ENCODE results near the gene AOPEP.
"Not testable (repeated sequence)": the region's sequence is repeated elsewhere in the genome, so short reads cannot be mapped to it uniquely, and the experiment has no call there.

The AOPEP gene

DNA sequence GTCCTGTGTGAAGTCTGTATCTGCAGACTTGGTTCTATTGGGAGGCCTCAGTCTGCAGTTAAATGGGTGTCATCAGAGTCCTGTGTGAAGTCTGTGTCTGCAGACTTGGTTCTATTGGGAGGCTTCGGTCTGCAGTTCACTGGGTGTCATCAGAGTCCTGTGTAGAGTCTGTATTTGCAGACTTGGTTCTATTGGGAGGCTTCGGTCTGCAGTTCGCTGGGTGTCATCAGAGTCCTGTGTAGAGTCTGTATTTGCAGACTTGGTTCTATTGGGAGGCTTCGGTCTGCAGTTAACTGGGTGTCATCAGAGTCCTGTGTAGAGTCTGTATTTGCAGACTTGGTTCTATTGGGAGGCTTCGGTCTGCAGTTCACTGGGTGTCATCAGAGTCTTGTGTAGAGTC lies 239.1 kb downstream of the AOPEP start:
- not testable (repeated sequence) for DNase-seq (ENCODE audit: low read depth)

DNA sequence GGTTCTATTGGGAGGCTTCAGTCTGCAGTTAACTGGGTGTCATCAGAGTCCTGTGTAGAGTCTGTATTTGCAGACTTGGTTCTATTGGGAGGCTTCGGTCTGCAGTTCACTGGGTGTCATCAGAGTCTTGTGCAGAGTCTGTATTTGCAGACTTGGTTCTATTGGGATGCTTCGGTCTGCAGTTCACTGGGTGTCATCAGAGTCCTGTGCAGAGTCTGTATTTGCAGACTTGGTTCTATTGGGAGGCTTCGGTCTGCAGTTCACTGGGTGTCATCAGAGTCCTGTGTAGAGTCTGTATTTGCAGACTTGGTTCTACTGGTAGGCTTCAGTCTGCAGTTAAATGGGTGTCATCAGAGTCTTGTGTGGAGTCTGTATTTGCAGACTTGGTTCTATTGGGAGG lies 239.5 kb downstream of the AOPEP start:
- DNase-seq (ENCODE audit: low read depth) = not testable (repeated sequence)

DNA sequence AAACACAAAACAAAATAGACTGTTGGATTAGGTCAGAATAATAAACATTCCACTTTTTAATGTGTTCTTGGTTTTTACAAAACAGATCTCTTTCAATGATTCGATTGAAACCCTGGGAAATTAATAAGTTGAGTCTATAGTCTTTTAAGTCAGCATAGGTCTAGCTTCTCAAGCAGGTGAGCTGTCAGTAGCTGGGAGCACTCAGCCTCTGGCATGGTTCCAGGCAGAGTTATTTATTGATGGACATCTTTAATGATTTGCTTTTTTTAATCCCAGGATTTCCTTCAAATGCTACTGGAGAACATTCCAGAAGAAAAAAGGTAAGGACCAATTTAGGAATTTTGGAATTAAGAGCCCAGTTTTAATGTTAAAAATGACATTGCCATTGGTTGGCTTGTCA lies 241.0 kb downstream of the AOPEP start:
- DNase-seq (ENCODE audit: low read depth) = no peak

GRCh38 chr9:94971378-94972131 lies 245.1 kb downstream of the AOPEP start:
- DNase-seq (ENCODE audit: low read depth) = no peak

DNA sequence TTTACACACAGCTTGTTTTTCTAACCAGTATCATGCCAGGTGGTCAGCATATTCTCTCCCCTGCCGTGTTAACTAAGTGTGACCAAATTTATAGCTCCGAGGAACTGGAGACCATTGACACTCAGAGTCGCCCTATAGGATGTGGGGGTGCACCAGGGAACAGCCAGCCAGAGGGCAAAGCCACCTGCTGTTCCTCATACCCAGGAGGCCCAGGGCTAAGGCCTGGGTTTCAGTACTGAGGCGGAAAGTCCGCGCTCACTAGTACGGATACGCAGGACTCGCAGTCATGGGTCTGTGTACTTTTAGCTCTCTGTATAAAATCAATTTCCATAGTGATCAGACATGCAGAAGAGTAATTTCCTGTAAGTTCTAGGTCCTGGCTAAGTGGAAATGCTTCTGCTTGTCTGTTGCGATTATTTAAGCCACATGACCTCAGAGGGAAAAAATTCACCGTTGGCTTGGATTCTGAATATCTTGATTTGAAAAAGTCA lies 247.0 kb downstream of the AOPEP start:
- DNase-seq (ENCODE audit: low read depth) = no peak

- DNase-seq (ENCODE audit: low read depth) = no peak
Measured at GRCh38 chr9:94974154-94974879, 247.8 kb downstream of the AOPEP start.

DNA sequence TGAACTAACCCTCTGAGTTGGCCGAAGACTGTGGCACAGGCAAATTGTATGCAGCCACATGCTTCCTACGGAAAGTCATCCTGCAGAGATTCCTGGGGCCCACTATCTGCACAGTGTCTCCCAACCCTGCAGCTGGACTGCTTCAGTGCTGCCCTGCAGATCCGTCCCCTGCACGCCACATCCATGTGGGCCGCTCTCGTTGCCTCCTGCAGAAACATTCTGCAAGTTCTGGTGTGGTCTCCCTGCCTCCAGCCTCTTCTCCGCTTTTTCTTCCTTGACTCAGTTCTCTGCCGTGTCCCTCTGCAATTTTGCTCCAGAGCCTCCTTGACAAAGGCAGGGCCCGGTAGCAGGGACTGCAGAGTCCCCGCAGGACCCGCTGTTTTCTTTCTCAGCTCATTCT lies 249.0 kb downstream of the AOPEP start:
- no peak for DNase-seq (ENCODE audit: low read depth)

DNA sequence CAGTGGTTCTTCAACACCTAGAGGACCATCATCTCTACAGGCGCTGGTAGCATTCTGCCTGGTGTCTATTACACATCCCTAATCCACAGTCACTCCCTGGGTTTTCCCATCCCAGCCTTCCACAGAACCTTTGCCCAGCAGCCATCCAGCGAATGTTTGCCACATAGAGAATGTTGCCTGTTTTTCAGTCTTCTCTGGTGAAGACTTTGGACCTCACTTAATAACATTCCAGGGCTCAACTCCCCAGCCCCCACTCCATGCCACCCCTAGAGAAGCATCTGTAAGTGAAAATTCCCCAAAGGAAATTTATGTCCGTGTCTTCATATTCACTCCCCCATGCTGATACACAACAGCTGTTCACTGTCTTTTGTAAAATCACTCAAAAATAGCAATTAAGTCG lies 249.6 kb downstream of the AOPEP start:
- no peak for DNase-seq (ENCODE audit: low read depth)

GRCh38 chr9:94977416-94977815 lies 250.9 kb downstream of the AOPEP start:
- DNase-seq (ENCODE audit: low read depth) = no peak

- DNase-seq (ENCODE audit: low read depth) = no peak
Measured at GRCh38 chr9:94979904-94980507, 253.5 kb downstream of the AOPEP start.

DNA sequence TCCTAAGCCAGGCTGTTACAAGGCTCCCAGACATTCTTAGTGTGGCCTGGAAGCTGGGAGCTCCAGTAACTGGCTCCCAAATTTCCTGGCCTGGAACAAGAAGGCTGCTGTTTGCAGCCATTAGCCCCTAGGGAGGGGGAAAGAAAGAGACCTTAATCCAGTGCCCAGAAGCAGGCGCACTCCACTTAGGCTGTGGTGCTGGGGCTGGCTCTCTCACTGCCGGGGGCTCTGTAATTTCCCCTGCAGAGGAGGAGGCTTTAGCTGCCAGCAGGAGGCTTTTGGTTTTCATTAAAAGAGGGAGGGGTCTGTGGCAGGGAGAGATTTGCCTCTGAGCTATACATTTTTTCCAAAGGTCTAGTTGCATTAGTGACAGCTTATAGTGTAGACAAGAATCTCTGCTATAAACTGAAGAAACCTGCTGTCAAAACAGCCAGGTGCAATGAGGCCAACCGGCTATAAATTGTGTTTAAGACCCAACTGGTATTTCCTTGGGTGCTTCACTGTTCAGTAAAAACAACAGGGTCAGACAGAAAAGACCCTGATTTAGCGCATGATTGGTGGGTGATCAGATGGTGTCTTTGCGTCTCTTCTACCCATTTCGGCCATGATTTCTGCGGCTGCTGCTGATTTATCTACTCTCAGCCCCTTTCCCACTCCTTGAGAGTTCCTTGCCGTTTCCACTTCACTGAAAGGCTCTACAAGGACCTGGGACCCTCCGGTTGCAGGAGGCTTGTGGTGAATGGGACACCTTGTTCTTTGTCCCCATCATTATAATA lies 254.6 kb downstream of the AOPEP start:
- DNase-seq (ENCODE audit: low read depth) = no peak

DNA sequence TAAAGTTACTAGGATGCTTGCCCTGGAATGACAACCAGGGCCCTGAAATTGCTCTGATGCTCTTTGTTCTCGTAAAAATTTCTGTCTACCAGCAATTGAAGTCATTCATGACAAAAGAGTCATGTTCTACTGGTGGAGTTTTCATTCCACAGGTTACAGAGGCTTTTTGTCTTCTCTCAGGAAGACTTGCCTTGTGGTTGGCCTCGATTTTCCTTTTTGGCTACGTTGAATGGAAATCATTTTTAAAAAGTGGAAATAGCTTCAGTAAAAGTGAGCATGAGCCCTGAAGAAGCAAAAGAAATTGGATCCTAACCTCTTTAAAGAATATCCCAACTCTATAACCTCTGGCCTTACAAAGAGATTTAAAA lies 255.2 kb downstream of the AOPEP start:
- DNase-seq (ENCODE audit: low read depth) = no peak

GRCh38 chr9:94982211-94982610 lies 255.7 kb downstream of the AOPEP start:
- no peak for DNase-seq (ENCODE audit: low read depth)

DNA sequence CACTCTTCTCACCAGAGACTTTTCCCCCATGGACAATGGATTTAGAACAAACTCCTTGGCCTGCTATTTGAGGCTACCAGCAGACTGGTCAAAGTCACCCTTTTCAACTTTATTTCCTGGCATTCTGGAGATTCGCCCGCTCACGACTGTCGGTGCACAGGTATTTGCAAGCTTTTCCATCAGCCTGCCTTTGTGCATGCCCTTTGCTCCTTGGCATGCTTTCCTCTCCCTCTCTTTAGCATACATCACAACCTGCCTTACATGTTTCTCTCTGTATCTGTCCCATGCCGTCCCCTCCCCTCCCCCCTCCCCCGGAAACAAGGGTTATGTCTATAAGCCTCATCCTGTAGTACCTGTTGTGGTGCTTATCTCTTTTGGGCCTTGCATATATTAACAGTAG lies 257.1 kb downstream of the AOPEP start:
- DNase-seq (ENCODE audit: low read depth) = no peak

DNA sequence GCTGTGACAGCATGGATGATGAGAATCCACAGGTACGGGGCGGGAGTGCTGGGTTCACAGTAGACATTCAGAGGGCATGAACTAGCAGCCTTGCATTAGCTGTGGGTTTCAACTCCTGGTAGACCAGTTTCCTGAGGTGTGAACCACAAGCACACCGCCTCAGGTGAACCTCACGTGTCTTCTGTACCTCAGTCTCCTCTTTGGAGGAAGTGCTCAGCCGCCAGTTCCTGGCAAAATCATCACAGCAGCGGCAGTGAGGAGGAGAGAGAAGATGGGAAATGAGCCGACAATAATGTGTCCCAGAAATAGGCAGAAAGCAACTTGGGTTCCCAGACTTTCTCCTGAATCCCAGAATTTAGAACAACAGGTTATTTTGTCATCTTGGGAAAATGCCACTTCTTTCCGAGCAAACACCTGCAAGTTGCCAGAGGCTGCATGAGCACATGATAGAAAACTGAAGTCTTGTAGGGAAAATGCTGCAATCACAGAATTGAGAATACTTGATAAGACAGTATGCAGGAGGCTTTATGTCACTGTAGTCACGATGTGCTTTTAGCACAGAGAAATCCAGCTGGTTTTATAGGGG lies 258.5 kb downstream of the AOPEP start:
- no peak for DNase-seq (ENCODE audit: low read depth)

GRCh38 chr9:94985649-94986048 lies 259.1 kb downstream of the AOPEP start:
- DNase-seq (ENCODE audit: low read depth) = no peak

- DNase-seq (ENCODE audit: low read depth) = no peak
Measured at GRCh38 chr9:94987731-94988130, 261.2 kb downstream of the AOPEP start.

DNA sequence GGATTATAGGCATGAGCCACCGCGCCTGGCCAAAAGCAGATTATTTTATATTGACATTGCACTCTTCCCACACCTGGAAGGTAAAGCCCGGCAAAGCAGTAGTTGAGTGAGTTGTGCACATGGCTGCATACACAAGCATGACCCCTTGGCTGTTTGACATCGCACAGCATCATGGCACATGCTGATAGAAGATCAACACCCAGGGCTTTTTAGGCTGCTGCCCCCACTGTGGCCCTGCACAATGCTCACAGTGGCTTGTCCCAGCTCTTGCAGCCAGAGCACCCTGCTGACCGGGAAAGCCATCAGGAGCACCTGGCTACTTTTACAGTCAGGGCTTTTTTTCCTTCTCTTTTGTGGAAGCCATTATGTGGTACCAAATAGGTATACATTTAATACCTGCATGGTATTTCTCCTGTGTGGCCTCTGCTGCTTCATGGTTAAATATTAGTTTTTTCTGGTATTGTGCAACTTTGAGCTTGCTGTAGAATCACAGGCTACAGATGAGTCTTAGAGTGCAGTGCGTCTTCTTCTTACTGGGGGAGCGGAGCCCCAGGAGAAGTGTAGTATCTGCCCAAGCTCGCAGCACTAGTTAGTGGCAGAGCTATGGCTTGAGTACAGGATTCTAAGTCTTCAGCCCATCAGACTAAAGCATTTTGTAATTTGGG lies 264.5 kb downstream of the AOPEP start:
- no peak for DNase-seq (ENCODE audit: low read depth)

GRCh38 chr9:94991961-94992907 lies 265.7 kb downstream of the AOPEP start:
- no peak for DNase-seq (ENCODE audit: low read depth)

- DNase-seq (ENCODE audit: low read depth) = no peak
Measured at GRCh38 chr9:94993160-94993820, 266.8 kb downstream of the AOPEP start.

All from CMK (cell line).